Measurements from ENCODE around the gene PTCD1.
"Not testable (repeated sequence)": the region's sequence is repeated elsewhere in the genome, so short reads cannot be mapped to it uniquely, and the experiment has no call there.

PTCD1 gene

DNA sequence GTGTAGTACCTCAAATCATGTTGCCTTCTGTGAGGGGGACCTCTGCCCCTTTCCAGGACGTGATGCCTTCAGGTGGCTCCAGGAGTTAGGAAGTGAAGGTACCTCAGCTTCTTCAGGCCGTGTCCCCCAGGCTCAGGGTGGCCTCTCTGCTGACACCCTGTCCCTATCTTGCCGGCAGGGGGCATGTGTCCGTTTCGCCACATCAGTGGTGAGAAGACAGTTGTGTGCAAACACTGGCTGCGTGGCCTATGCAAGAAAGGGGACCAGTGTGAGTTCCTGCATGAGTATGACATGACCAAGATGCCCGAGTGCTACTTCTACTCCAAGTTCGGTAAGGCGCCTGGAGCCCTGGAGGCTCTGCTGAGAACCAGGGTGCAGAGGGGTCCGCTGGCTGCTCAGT is 9.3 kb upstream of the PTCD1 start:
- DNase-seq: no peak

- DNase-seq: no peak
Observed at GRCh38 chr7:99446096-99446495, 7.5 kb upstream of the PTCD1 start.

DNA sequence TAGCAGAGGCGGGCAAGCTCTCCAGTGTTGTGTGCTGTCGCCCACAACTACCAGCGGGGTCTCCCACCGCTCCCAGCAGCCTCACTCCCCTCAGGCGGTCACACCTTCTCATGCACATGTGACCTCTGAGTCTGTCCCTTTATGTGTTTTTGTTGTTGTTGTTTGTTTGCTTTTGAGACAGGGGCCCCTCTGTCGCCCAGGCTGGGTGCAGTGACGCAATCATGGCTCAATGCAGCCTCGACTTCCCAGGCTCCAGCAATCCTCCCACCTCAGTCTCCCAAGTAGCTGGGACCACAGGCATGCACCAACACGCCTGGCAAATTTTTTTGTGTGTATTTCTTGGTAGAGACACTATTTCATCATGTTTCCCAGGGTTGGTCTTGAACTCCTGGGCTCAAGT is 1.6 kb upstream of the PTCD1 start:
- no peak for DNase-seq

DNA sequence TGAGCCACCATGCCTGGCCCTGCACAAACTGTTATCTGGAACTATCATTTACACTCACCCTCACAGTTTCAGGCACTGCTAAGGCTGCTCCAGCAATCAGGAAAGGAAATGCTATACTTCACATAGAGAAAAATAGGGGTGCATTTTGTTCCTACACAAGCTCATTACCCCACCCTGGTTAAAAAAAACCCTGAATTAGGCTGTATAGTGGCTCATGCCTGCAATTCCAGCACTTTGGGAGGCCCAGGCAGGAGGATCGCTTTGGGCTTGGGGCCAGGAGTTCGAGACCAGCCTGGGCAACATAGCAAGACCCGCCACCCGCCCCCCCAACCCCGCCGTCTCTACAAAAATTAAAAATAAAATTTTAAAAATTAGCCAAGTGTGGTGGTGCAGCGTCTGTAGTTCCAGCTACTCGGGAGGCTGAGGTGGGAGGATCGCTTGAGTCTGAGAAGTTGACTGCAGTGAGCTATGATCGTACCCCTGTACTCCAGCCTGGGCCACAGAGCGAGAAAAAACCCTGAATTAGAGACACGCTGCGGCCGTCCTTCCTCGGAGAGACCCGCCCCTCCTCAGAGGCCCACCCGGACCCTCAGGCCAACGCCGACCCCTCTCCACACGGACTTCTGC is 539 bp downstream of the PTCD1 start:
- no peak for DNase-seq

DNA sequence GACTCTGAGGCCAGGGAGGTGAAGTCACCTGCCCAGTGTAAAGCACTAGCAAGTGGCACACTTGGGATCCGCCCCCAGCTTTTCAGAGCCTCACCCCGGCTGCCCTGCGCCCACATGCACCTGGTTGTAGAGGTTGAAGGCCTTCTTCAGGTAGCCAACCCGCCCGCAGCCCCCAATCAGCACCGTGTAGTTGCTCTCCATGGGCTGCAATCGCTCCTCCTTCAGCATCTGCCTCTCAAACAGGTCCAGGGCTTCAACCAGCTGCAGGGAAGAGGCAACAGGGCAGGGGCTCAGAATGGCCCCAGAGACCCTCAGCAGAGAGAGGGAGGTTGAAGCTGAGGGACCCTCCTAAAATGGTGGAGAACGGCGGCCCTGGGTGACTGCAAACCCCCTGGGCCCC is 5.4 kb downstream of the PTCD1 start:
- DNase-seq: no peak

GRCh38 chr7:99431756-99432540 is 6.7 kb downstream of the PTCD1 start:
- not testable (repeated sequence) for DNase-seq

GRCh38 chr7:99429756-99430155 is 8.8 kb downstream of the PTCD1 start:
- no peak for DNase-seq

DNA sequence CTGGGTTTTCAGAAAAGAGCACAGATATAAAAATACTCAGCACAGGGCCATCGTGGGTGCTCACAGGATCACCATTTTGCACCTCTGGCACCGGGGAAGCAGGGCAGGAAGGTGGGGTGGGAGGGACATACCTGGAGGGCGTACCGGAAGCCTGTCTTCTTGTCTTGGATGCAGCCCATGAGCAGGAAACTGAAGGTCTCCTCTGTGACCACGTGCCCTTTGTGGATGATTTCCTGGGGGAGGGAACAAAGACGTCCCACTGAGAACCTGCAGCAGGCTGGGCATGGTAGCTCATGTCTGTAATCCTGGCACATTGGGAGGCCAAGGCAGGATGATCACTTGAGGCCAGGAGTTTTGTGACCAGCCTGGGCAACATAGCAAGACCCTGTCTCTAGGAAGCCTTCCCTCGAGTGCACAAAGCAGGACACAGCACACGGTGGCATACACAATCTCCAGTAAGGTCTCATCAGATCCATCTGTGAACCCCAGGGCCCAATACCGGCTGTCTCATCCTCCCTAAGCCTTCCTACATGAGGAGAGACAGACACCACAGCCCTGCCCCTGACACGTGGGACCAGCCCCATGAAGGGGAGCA is 9.5 kb downstream of the PTCD1 start:
- DNase-seq: no peak

DNA sequence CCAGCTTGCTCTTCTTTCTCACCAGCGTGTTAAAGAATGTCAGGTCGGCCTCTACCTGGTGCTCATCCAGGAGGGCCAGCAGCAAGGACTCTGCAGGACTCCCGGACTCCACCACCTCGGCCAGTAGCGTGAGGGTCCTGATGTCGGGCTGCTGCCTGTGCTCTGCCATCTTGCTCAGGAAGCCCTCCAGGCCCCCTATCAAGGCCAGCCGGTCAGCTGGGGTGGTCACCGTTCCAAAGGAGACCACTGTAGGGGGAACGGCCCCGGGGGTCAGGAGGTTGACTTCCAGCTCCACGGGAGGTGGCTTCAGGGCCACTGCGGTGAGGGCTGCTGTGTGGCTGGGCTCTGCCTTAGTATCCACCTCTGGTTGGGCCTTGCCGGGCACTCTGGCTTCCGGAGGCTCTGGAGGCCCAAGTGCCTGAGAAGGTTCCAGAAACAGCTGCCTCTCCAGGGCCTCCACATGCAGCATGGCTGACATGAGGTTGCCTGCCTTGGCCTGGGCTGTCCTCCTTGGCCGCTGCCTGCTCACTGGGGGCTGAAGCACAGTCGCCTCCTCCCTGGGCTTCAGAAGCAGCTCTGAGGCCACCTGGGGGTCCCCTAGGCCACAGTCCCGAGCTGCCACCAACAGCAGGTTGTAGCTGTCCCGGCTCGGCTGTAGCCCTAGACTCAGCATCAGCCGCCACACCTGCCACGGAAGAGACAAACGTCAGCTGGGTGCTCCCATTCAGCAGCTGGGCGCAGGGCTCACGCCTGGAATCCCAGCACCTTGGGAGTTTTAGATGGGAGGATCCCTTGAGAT is 13.5 kb downstream of the PTCD1 start:
- no peak for DNase-seq

GRCh38 chr7:99422625-99423024 is 16.0 kb downstream of the PTCD1 start:
- DNase-seq: no peak

DNA sequence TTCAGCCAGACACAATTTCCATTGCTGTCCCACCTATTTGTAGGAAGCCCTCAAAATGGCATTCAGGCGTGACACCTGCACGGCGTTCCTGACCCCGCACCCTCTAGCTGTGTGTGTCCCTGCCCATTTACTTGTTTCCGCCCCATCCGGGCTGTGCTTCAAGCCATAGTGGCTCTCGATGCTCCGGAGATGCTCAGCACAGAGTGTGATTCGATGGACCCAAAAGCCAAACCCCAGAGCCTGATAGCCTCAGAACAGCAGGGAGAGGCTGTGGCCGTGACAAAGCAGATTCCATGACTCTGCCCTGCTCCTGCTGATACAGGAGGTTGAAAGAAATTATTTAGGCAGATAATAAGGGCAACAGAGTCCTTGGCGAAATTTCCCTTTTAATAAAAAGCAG is 16.4 kb downstream of the PTCD1 start:
- no peak for DNase-seq

DNA sequence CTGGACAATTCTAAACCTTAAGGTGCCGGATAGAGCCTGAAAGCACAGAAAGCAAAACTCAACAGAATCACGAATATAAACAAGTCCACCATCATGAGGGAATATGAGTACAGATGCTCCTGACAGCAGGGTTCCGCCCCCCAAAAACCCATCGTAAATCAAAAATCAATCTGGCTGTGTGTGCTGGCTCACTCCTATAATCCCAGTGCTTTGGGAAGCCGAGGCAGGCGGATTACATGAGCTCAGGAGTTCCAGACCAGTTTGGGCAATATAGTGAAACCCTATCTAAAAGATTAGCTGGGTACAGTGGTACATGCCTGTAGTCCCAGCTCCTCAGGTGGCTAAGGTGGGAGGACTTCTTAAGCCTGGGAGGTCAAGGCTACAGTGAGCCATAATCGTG is 17.6 kb downstream of the PTCD1 start:
- DNase-seq: no peak

DNA sequence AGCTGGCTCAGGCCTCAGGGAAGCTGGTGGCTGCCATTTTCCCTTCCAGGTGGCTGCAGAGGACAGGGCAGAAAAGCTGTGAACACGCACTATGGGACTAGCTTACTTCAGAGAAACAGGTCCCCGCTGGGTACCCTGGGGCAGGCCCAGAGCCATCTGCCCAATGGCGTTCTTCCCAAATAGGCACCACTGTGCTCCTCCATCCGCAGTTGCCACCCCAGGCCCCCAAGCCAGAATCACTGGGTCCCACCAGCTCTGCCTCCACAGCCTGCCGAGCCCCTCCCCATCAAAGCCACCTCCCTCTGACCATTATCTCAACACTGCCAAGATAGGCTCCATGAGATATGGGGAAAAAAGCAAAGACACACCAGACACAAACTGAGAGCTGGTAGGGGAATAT is 18.4 kb downstream of the PTCD1 start:
- DNase-seq: no peak

- DNase-seq: no peak
Observed at GRCh38 chr7:99419323-99420021, 19.1 kb downstream of the PTCD1 start.

- DNase-seq: no peak
Observed at GRCh38 chr7:99418260-99418659, 20.3 kb downstream of the PTCD1 start.

DNA sequence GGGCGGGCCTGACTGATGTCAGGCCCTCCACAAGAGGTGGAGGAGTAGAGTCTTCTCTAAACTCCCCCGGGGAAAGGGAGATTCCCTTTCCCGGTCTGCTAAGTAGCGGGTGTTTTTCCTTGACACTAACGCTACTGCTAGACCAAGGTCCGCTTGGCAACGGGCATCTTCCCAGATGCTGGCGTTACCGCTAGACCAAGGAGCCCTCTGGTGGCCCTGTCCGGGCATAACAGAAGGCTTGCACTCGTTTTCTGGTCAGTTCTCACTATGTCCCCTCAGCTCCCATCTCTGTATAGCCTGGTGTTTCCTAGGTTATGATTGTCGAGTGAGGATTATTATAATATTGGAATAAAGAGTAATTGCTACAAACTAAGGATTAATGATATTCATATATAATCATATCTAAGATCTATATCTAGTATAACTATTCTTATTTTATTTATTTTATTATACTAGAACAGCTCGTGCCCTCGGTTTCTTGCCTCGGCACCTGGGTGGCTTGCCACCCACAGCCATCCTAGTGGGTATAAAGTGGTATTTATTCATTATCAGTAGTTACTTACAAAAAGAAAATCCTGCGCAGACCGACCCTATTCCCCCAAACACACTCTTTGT is 23.0 kb downstream of the PTCD1 start:
- peak; percentile 11 for DNase-seq

DNA sequence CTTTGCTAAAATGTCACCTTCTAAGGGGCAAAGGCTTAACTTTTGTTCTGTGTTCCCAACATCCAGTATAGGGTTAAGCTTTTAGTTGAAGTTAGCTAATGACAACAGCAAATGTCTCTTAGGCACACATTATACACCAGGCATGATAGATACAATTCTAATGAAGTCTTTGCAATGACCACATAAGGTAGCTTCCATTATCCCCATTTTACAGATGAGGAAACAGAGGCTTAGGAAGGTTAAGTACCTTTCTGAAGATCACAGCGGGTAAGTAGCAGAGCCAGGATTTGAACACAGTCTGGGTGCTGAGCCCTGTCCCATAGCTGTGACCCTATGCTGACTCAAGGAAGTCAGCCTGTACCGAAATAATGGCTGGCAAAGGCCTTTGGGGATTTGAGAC is 28.0 kb downstream of the PTCD1 start:
- no peak for DNase-seq

- DNase-seq: no peak
Observed at GRCh38 chr7:99409806-99410205, 28.8 kb downstream of the PTCD1 start.

DNA sequence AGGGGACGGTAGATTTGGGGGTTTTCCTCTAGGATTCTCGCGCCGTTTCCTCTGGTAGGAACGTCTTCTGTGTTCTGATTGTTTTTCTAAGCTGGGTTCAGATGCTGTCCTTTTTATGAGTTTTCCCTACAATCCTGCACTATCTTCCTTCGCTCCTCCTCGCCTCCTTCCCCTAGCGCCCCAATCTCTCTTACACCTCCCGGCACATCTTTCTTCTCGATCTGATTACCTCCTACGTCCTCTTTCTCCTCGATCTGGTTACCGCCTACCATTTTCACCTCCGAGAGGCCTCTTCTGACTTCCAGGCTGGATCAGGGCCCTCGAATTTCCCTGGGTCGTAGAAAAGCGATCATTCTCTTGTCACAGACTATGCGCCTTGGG is 29.4 kb downstream of the PTCD1 start:
- DNase-seq: no peak

DNA sequence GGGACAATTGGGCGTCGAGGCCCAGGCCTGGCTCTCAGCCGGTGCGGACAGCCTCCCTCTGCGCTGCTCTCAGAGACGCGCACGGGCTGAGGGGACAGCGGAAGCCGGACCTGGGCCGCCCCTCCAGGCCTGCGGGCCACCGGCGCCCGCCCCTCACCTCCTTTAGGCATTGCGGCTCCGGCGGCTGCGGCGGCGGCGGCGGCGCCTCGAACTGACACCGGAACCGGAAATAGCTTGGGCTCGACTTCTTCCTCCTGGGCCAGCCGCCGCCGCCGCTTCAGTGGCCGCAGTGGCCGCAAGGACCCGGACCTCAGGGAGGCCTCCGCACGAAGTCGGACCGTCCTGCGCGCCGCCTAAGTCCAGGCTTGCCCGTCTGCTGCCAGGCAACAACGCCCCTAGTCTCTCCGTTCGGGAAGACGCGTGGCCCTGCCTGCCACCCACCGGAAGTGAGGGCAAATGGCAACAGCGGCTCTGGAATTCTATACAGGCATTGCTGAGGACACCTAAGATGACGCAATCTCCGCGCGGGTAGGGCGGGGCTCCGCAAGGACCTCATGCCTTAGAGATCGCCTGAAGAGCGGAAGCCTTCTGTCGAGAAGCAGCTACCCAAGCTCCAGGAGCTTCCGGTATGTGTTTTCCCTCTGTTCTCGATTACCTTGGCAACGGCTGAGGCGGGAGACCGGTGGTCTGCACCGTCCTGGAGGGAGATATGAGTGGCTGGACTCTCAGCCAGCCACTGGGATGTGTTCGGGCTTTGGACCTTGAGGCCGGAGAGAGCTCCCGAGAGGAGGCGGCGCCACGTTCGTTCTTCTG is 30.0 kb downstream of the PTCD1 start, which contains the start of the genes BUD31 and PDAP1:
TSS of gene BUD31 (plus strand) at position 591 of the 813 bp plus-strand sequence. CDS start 2,124 bp downstream, outside the sequence.
TSS of gene PDAP1 (minus strand) at position 219 of the 813 bp plus-strand sequence. CDS start at position 170, 49 bp downstream.
- DNase-seq: peak; percentile 95

DNA sequence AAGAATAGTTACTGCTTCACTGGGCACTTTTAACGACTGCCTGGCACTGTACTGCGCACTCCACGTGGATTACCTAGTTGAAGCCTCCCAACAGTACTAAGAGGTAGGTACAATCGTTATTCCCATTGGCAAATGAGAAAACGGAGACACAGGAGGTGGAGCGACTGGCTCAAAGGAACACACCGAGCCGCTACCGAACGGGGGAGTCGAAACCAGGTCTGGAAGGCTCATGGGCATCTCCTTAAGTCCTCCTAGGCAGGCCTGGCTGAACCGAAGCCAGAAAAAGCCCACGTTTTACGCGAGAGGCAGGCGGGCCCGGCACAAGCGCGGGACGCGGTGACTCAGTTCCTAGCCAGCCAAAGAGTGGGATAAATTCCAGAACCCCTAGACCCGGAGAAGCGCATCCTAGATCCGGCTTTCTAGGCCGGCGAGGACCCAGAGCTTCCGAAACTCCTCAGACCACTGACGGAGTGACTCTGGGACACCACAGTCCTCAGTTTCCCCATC is 30.7 kb downstream of the PTCD1 start:
- peak; percentile 37 for DNase-seq

All from NK-92 treated with Interleukin-12 subunit alpha and Interleukin-12 subunit beta, amount 100 ng/mL, for 24 hours (cell line).